Ectodermal cell (in vitro differentiated cells): Measurements from ENCODE around the gene RMP24.

ENCODE experiments used
- H3K27ac ChIP-seq: 2 replicates; pipeline ENCODE4 v1.7.0; 2013; ENCODE audit warnings: mild to moderate bottlenecking, low read depth, low read length; ENCODE audit not compliant: insufficient read depth, poor library complexity, severe bottlenecking
- H3K27me3 ChIP-seq: 2 replicates; pipeline ENCODE4 v1.7.0; 2013; ENCODE audit warnings: mild to moderate bottlenecking, low read length; ENCODE audit not compliant: insufficient read depth, control insufficient read depth, poor library complexity, severe bottlenecking
- H3K36me3 ChIP-seq: one replicate; pipeline ENCODE4 v1.7.0; 2013; ENCODE audit warnings: low read length; ENCODE audit not compliant: control insufficient read depth, insufficient read depth
- H3K4me1 ChIP-seq: one replicate; pipeline ENCODE4 v1.7.0; 2013; ENCODE audit warnings: low read length; ENCODE audit not compliant: control insufficient read depth, insufficient read depth
- H3K4me3 ChIP-seq: 2 replicates; pipeline ENCODE4 v1.7.0; 2013; ENCODE audit warnings: low read depth, low read length, control low read depth; ENCODE audit not compliant: insufficient read depth
- H3K9me3 ChIP-seq: 2 replicates; pipeline ENCODE4 v1.7.0; 2013; ENCODE audit warnings: mild to moderate bottlenecking, low read length, moderate library complexity; ENCODE audit not compliant: control insufficient read depth
- WGBS, 2 experiments: methylation state at CpG; one replicate each; pipeline ENCODE4 v1.1.7; 2013; ENCODE audit warnings: missing lambda C conversion rate in 2 of 2; 5-methylcytosine and 5-hydroxymethylcytosine counted together

Gene RMP24

DNA sequence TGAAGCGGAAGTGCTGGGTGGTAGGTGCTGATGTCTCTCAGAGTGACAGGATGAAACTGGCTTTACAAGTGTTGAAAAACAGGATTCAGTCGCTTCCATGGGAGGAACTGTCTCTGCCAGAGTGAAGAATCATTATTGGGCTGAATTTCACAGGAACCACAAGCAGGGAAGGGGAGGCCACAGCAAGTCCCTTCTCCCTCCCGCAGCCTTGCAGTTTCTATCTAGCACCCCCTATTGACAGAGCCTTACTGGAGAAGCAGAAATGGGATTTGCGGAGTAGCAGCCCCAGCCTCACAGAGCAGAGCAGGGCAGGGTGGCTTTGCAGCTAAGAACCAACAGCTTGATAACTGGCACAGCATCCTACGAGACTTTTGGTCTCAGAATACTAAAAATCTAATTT is 33.3 kb upstream of the RMP24 start:
- no peaks in the 10 kb centered on the region for H3K9me3 ChIP-seq
- no peaks in the 10 kb centered on the region for H3K36me3 ChIP-seq
- H3K4me3 ChIP-seq, result no peak overlapping the region
- no peaks in the 10 kb centered on the region for H3K27me3 ChIP-seq
- no peaks in the 10 kb centered on the region for H3K4me1 ChIP-seq
- no peak overlapping the region for H3K27ac ChIP-seq
- 68 to 70% methylated on average over 5 of the region's 5 CpGs for WGBS, 2 experiments

- WGBS, 2 experiments, result 85 to 95% methylated on average over 6 of the region's 6 CpGs
- Histone ChIP-seq H3K36me3 (no peaks in the 10 kb centered on the region), H3K4me3 (no peak overlapping the region)
These were observed 31.2 kb upstream of the RMP24 start for GRCh38 chr18:35941299-35941698.

GRCh38 chr18:35942133-35942532 is 30.3 kb upstream of the RMP24 start:
- no peaks in the 10 kb centered on the region for H3K36me3 ChIP-seq
- no peaks in the 10 kb centered on the region for H3K27me3 ChIP-seq
- no peak overlapping the region for H3K4me3 ChIP-seq
- H3K27ac ChIP-seq, result no peak overlapping the region
- no peaks in the 10 kb centered on the region for H3K4me1 ChIP-seq
- H3K9me3 ChIP-seq, result no peaks in the 10 kb centered on the region

More at GRCh38 chr18:35941299-35941698, 31.2 kb upstream of the RMP24 start:
- H3K9me3 ChIP-seq, result no peaks in the 10 kb centered on the region
- H3K27ac ChIP-seq, result no peak overlapping the region
- no peaks in the 10 kb centered on the region for H3K4me1 ChIP-seq
- H3K27me3 ChIP-seq, result no peaks in the 10 kb centered on the region

GRCh38 chr18:35942661-35943060 is 29.8 kb upstream of the RMP24 start:
- no peaks in the 10 kb centered on the region for H3K27me3 ChIP-seq
- no peaks in the 10 kb centered on the region for H3K36me3 ChIP-seq
- H3K4me1 ChIP-seq, result no peaks in the 10 kb centered on the region
- H3K4me3 ChIP-seq, result no peak overlapping the region
- WGBS, 2 experiments, result 86 to 94% methylated on average over 6 of the region's 6 CpGs
- H3K27ac ChIP-seq, result no peak overlapping the region
- H3K9me3 ChIP-seq, result no peaks in the 10 kb centered on the region

DNA sequence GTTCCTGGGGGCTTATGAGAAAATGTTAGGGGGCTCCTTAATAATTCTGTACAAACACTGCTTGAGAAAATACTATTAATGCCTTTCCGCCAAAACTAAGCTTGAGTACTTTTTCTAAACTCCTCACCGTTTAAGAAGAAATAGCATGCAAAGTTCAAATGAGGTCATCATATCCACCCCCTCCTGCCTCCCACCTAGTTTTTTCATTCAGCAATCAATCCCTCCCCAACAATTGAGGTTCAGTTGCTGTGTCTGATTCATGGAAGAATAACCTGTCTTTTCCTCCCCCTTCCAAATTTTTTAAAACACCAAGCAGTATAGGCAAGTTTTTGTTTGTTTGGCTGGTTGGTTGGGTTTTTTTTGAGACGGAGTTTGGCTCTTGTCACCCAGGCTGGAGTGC is 24.4 kb upstream of the RMP24 start:
- H3K4me3 ChIP-seq, result no peak overlapping the region
- H3K36me3 ChIP-seq, result no peaks in the 10 kb centered on the region
- whole genome bisulfite sequencing, 2 experiments, result 87 to 90% methylated on average over 3 of the region's 3 CpGs
- H3K27ac ChIP-seq, result no peak overlapping the region
- no peaks in the 10 kb centered on the region for H3K9me3 ChIP-seq
- H3K4me1 ChIP-seq, result no peaks in the 10 kb centered on the region
- H3K27me3 ChIP-seq, result peaks cover 13% of the 10 kb centered on the region

DNA sequence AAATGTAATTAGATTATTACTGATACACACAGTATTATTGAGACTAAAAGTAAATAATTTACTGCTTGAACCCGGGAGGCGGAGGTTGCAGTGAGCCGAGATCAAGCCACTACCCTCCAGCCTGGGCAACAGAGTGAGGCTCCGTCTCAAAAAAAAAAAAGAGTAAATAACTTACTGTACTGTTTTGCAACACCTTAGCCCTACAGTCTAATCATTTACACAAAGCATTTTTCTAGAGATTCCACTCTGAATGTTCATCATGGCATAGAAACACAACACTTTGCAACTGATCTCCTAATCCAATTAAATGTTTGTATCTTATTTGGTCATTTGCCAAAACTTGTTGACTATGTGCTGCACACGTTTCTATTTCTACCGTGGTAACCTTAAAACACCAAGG is 23.4 kb upstream of the RMP24 start:
- Histone ChIP-seq H3K9me3 (no peaks in the 10 kb centered on the region), H3K27me3 (peaks cover 13% of the 10 kb centered on the region), H3K4me3 (no peak overlapping the region), H3K36me3 (no peaks in the 10 kb centered on the region), H3K4me1 (no peaks in the 10 kb centered on the region), H3K27ac (no peak overlapping the region)
- 70 to 78% methylated on average over 6 of the region's 6 CpGs for WGBS, 2 experiments

GRCh38 chr18:35949903-35950627 is 22.4 kb upstream of the RMP24 start:
- Histone ChIP-seq H3K9me3 (no peaks in the 10 kb centered on the region), H3K27ac (no peak overlapping the region), H3K36me3 (no peaks in the 10 kb centered on the region), H3K4me1 (no peaks in the 10 kb centered on the region), H3K4me3 (peak overlapping the region; percentile 52), H3K27me3 (peaks cover 13% of the 10 kb centered on the region)
- WGBS, 2 experiments, result 1% methylated on average over 54 of the region's 54 CpGs

DNA sequence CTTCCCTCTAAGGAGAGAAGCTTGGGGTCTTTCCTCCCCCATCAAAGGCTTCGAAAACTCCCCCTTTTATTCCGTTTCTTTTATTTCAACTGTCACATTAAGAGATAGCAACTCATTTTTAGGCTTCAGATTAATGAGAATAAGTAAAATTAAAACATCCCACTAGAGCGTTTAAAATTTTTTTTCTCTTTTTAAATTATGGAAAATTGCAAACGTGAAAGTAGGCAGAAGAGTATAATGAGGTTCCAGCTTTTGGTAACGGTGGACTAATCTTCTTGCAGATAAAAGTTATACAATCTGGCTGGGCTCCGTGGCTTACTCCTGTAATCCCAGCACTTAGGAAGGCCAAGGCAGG is 21.9 kb upstream of the RMP24 start:
- Histone ChIP-seq H3K9me3 (no peaks in the 10 kb centered on the region), H3K27me3 (peaks cover 13% of the 10 kb centered on the region), H3K4me1 (no peaks in the 10 kb centered on the region), H3K36me3 (no peaks in the 10 kb centered on the region), H3K4me3 (peak overlapping the region; percentile 52), H3K27ac (no peak overlapping the region)
- WGBS, 2 experiments, result 41 to 57% methylated on average over 4 to 5 of the region's 6 CpGs

DNA sequence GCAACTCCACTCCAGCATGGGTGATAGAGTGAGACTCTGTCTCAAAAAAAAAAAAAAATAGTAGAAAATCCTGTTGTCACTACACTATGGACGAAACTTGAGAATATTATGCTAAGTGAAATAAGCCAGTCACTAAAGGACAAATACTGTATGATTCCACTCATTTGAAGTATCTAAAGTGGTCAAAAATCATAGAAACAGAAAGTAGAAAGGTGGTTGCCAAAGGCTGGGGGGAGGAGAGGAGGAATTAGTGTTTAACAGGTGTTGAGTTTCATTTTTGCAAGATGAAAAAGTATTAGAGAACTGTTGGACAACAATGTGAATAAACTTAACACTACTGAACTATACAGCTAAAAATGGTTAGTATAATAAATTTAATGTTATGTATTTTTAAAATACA is 18.8 kb upstream of the RMP24 start:
- Histone ChIP-seq H3K36me3 (no peaks in the 10 kb centered on the region), H3K27me3 (peaks cover 13% of the 10 kb centered on the region), H3K9me3 (no peaks in the 10 kb centered on the region), H3K4me3 (no peak overlapping the region), H3K27ac (no peak overlapping the region), H3K4me1 (no peaks in the 10 kb centered on the region)
- 80 to 100% methylated on average over 1 of the region's 1 CpG for WGBS, 2 experiments

DNA sequence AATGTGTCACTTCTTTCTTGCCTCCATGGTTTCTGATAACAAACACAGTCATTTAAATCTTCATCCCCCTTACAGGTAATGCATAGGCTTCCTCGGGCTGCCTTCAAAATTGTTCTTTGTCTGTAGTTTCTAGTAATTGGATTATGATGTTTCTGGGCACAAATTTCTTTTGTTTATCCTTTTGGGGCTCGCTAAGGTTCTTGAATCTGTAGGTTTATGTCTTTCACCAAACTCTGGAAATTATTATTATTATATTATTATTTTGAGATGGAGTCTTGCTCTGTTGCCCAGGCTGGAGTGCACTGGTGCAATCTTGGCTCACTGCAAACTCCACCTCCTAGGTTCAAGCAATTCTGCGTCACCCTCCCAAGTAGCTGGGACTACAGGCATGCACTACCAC is 16.3 kb upstream of the RMP24 start:
- no peaks in the 10 kb centered on the region for H3K9me3 ChIP-seq
- no peak overlapping the region for H3K4me3 ChIP-seq
- H3K27me3 ChIP-seq, result no peaks in the 10 kb centered on the region
- no peaks in the 10 kb centered on the region for H3K36me3 ChIP-seq
- H3K4me1 ChIP-seq, result no peaks in the 10 kb centered on the region
- H3K27ac ChIP-seq, result no peak overlapping the region
- WGBS, 2 experiments, result 80 to 89% methylated on average over 1 to 3 of the region's 3 CpGs

DNA sequence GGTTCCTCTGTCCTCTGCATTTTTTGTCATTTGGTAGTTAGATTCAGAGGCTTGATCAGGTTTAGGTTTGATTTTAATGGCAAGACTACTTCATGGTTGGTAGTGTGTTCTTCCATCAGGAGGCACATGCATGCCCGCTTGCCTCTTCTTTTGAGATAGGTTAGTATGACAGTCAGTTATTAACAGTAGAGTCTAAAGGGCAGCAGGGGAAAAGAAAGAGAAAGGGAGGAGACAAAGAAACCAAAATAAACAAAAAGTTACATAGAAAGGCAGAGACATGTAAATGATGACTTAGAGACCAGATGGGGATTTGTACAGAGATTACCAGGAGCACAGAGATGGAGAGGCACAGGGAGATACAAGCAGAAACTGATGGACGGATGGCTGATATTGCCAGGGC is 10.2 kb upstream of the RMP24 start:
- Histone ChIP-seq H3K27me3 (no peaks in the 10 kb centered on the region), H3K27ac (no peak overlapping the region), H3K36me3 (no peaks in the 10 kb centered on the region), H3K4me3 (no peak overlapping the region), H3K9me3 (no peaks in the 10 kb centered on the region), H3K4me1 (no peaks in the 10 kb centered on the region)
- 85 to 93% methylated on average over 2 of the region's 2 CpGs for WGBS, 2 experiments
